ENCODE measurements around the gene ARAP1. TPM values are rescaled to one million over a fixed set of nuclear protein-coding genes. Genes with fewer than 3 reads are reported as not detected.

Gene ARAP1
- total RNA-seq, 1 experiment from 2014 or later: 47.0 TPM

GRCh38 chr11:72658989-72659640 is 93.1 kb downstream of the ARAP1 start:
- CTCF ChIA-PET: interaction anchor here (0.6 to 2.0 kb wide), 4 partner anchors 9 to 178 kb away, joined by 3 to 8 read pairs (median 6); no protein-coding TSS in a partner anchor
- TF ChIP-seq, protein P1, sequence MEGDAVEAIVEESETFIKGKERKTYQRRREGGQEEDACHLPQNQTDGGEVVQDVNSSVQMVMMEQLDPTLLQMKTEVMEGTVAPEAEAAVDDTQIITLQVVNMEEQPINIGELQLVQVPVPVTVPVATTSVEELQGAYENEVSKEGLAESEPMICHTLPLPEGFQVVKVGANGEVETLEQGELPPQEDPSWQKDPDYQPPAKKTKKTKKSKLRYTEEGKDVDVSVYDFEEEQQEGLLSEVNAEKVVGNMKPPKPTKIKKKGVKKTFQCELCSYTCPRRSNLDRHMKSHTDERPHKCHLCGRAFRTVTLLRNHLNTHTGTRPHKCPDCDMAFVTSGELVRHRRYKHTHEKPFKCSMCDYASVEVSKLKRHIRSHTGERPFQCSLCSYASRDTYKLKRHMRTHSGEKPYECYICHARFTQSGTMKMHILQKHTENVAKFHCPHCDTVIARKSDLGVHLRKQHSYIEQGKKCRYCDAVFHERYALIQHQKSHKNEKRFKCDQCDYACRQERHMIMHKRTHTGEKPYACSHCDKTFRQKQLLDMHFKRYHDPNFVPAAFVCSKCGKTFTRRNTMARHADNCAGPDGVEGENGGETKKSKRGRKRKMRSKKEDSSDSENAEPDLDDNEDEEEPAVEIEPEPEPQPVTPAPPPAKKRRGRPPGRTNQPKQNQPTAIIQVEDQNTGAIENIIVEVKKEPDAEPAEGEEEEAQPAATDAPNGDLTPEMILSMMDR (IDR thresholded peaks at IDR 0.05; ENCODE audit: unreplicated experiment): no peak
- peaks cover 32% of the 10 kb centered on the region for H3K27me3 Mint-ChIP-seq (ENCODE audit: insufficient read depth, unreplicated experiment)
- H3K36me3 Mint-ChIP-seq (ENCODE audit: insufficient read depth, unreplicated experiment): no peaks in the 10 kb centered on the region
- H3K27ac Mint-ChIP-seq (ENCODE audit: low read depth, unreplicated experiment): no peak overlapping the region
- intact Hi-C loops (cut with micrococcal nuclease): no loop called here
- H3K9me3 Mint-ChIP-seq (ENCODE audit: unreplicated experiment): no peaks in the 10 kb centered on the region
- no peak for DNase-seq (ENCODE audit: unreplicated experiment)
- POLR2A ChIA-PET: no interaction called here
- H3K4me1 Mint-ChIP-seq (ENCODE audit: insufficient read depth, unreplicated experiment): no peaks in the 10 kb centered on the region
- no peak overlapping the region for H3K4me3 Mint-ChIP-seq (ENCODE audit: unreplicated experiment)
- BruUV-seq (replicated peaks): no TSS peak

DNA sequence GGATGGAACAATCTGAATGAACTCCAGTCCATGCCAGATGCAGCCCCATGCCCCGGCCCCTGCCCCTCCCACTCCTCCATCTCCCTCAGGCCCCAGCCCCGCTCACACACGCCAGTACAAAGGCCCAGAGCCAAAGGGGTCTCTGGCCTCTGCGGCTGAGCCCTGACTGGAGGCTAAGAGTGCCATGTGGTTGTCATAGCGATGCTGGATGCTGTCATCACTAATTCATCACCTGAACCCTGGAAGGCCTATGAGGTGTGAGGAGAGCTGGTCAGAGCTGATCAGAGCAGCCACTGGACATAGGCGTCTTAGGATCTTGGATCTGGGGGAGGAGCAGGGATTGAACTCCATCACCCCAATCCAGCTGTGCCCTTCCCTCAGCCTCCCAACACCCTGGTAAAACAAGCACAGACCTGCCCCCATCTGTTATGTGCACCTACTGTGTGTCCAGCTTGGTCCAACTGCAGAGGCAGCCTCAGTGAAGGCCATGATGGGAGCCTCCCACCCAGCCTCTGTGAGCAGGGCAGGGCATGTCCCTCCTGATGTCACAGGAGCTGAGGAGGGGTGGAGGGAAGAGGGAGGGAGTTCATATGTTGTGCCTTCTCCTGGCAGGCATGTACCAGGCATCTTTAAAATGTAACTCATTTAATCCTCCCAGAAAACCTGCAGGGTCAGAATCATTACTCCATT is 94.7 kb downstream of the ARAP1 start:
- intact Hi-C loops (cut with micrococcal nuclease): no loop called here
- ChIA-PET POLR2A (no interaction called here), CTCF (interaction anchor here (1.1 to 2.0 kb wide), 2 partner anchors 14 to 72 kb away, joined by 3 to 6 read pairs; no protein-coding TSS in a partner anchor)
- Mint-ChIP-seq H3K36me3 (ENCODE audit: insufficient read depth, unreplicated experiment) (no peaks in the 10 kb centered on the region), H3K27ac (ENCODE audit: low read depth, unreplicated experiment) (no peak overlapping the region), H3K4me3 (ENCODE audit: unreplicated experiment) (no peak overlapping the region), H3K4me1 (ENCODE audit: insufficient read depth, unreplicated experiment) (no peaks in the 10 kb centered on the region), H3K9me3 (ENCODE audit: unreplicated experiment) (no peaks in the 10 kb centered on the region), H3K27me3 (ENCODE audit: insufficient read depth, unreplicated experiment) (peaks cover 25% of the 10 kb centered on the region)
- no TSS peak for BruUV-seq (replicated peaks)
- DNase-seq (ENCODE audit: unreplicated experiment): no peak
- TF ChIP-seq, protein P1 (IDR thresholded peaks at IDR 0.05; ENCODE audit: unreplicated experiment): no peak

- Mint-ChIP-seq H3K36me3 (ENCODE audit: insufficient read depth, unreplicated experiment) (no peaks in the 10 kb centered on the region), H3K27ac (ENCODE audit: low read depth, unreplicated experiment) (no peak overlapping the region), H3K4me3 (ENCODE audit: unreplicated experiment) (no peak overlapping the region), H3K4me1 (ENCODE audit: insufficient read depth, unreplicated experiment) (no peaks in the 10 kb centered on the region), H3K27me3 (ENCODE audit: insufficient read depth, unreplicated experiment) (peaks cover 12% of the 10 kb centered on the region), H3K9me3 (ENCODE audit: unreplicated experiment) (no peaks in the 10 kb centered on the region)
- intact Hi-C loops (cut with micrococcal nuclease): no loop called here
- no TSS peak for BruUV-seq (replicated peaks)
- DNase-seq (ENCODE audit: unreplicated experiment): no peak
- ChIA-PET CTCF (interaction anchor here (0.6 to 1.2 kb wide), 4 partner anchors 27 to 222 kb away, joined by 3 to 4 read pairs (median 3); no protein-coding TSS in a partner anchor), POLR2A (no interaction called here)
- TF ChIP-seq, protein P1 (IDR thresholded peaks at IDR 0.05; ENCODE audit: unreplicated experiment): no peak
These were observed 96.2 kb downstream of the ARAP1 start for GRCh38 chr11:72655896-72656464.

DNA sequence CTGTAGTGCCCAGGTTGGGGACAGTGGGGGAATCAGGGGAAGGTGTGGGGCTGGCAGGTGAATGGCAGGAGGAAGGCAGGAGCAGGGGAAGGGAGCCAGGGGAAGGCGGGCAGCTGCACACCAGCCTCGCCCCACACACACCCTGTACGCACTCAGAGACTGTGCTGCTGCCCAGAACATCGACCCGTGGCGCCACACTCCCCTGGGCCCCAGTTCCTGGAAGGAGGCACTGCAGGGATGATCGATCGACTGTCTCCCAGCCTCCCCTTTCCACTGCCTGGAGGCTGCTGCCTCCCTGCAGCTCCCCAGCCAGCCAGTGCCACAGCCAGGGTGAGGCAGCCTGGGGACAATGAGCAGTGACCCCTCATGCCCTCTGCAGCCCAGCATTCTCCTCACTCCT is 97.2 kb downstream of the ARAP1 start:
- ChIA-PET POLR2A (no interaction called here), CTCF (interaction anchor here (0.8 to 1.2 kb wide), 2 partner anchors 28 to 184 kb away, joined by 3 to 4 read pairs; no protein-coding TSS in a partner anchor)
- H3K4me3 Mint-ChIP-seq (ENCODE audit: unreplicated experiment): no peak overlapping the region
- TF ChIP-seq, protein P1 (IDR thresholded peaks at IDR 0.05; ENCODE audit: unreplicated experiment): no peak
- intact Hi-C loops (cut with micrococcal nuclease): no loop called here
- H3K9me3 Mint-ChIP-seq (ENCODE audit: unreplicated experiment): no peaks in the 10 kb centered on the region
- H3K4me1 Mint-ChIP-seq (ENCODE audit: insufficient read depth, unreplicated experiment): no peaks in the 10 kb centered on the region
- peaks cover 11% of the 10 kb centered on the region for H3K27me3 Mint-ChIP-seq (ENCODE audit: insufficient read depth, unreplicated experiment)
- DNase-seq (ENCODE audit: unreplicated experiment): no peak
- H3K27ac Mint-ChIP-seq (ENCODE audit: low read depth, unreplicated experiment): no peak overlapping the region
- BruUV-seq (replicated peaks): no TSS peak
- H3K36me3 Mint-ChIP-seq (ENCODE audit: insufficient read depth, unreplicated experiment): no peaks in the 10 kb centered on the region

All from MCF 10A (cell line).